SK-N-SH (cell line): ENCODE measurements around the gene SMAD2. TPM values are rescaled to one million over a fixed set of nuclear protein-coding genes. Genes with fewer than 3 reads are reported as not detected.

Source experiments
- CTCF ChIA-PET: fragments of 300-600, 350-600 bp; formaldehyde crosslinking; extraction: SDS; loops from one replicate; lab custom pipeline; 2021; lab: Yijun Ruan, JAX
- POLR2A ChIA-PET: fragments of 350-600 bp; sonication (Branson Sonifier 250); formaldehyde crosslinking; extraction: SDS; loops from one replicate; lab custom pipeline; 2020; ENCODE audit warnings: antibody characterized with exemption, inconsistent platforms; lab: Yijun Ruan, JAX
- DNase-seq: peaks from one replicate; pipeline ENCODE4 v3.0.0; 2012
- H2AFZ ChIP-seq: fragments of 200-600 bp; sonication (generic); 2 replicates; pipeline ENCODE4 v1.8.1; 2016; ENCODE audit warnings: antibody characterized with exemption, mild to moderate bottlenecking, low read depth
- H3F3A ChIP-seq: fragments of 200-600 bp; sonication (generic); replicated peaks from 2 replicates; pipeline ENCODE3; 2016; ENCODE audit warnings: antibody characterized with exemption, mild to moderate bottlenecking; ENCODE audit not compliant: insufficient read depth
- H3K27ac ChIP-seq, 2 experiments: fragments of 200-500 bp in 1 of 2; fragments of 200-600 bp in 1 of 2; sonication (Bioruptor generic) in 1 of 2; sonication (generic), shearing (Covaris generic) in 1 of 2; 2 replicates each; pipeline versions ENCODE4 v1.5.1 to v1.6.1; 2014 to 2016; ENCODE audit warnings: low read depth in 2 of 2, inconsistent platforms in 1 of 2, low read length in 1 of 2, mild to moderate bottlenecking in 1 of 2, mixed read lengths in 1 of 2
- H3K27me3 ChIP-seq: fragments of 200-600 bp; sonication (generic), shearing (Covaris generic); 2 replicates; pipeline ENCODE4 v1.6.1; 2016; ENCODE audit warnings: mixed run types; ENCODE audit not compliant: insufficient read depth
- H3K36me3 ChIP-seq, 2 experiments: fragments of 200-500 bp in 1 of 2; fragments of 200-600 bp in 1 of 2; sonication (Bioruptor generic) in 1 of 2; sonication (generic) in 1 of 2; replicated peaks in 1 of 2; 2 replicates each; pipeline versions ENCODE3 to v1.5.1; 2014 to 2016; ENCODE audit warnings: low read length in 1 of 2, mild to moderate bottlenecking in 1 of 2; ENCODE audit not compliant: insufficient read depth in 2 of 2, control insufficient read depth in 1 of 2
- H3K4me1 ChIP-seq, 2 experiments: fragments of 200-500 bp in 1 of 2; fragments of 200-600 bp in 1 of 2; sonication (Bioruptor generic) in 1 of 2; sonication (generic), shearing (Covaris generic) in 1 of 2; 2 replicates each; pipeline versions ENCODE4 v1.5.1 to v1.6.1; 2014 to 2016; ENCODE audit warnings: low read depth in 1 of 2, low read length in 1 of 2, mixed run types in 1 of 2; ENCODE audit not compliant: insufficient read depth in 2 of 2, control insufficient read depth in 1 of 2
- H3K4me2 ChIP-seq: fragments of 200-600 bp; sonication (generic), shearing (Covaris generic); 2 replicates; pipeline ENCODE4 v1.6.1; 2017; ENCODE audit warnings: mixed run types
- H3K4me3 ChIP-seq, 2 experiments: fragments of 200-500 bp in 1 of 2; fragments of 200-600 bp in 1 of 2; sonication (Bioruptor generic) in 1 of 2; sonication (generic), shearing (Covaris generic) in 1 of 2; 2 replicates each; pipeline versions ENCODE4 v1.5.1 to v1.8.1; 2014 to 2016; ENCODE audit warnings: low read depth in 2 of 2, inconsistent platforms in 1 of 2, low read length in 1 of 2, mild to moderate bottlenecking in 1 of 2, mixed read lengths in 1 of 2, moderate library complexity in 1 of 2
- H3K79me2 ChIP-seq: fragments of 200-600 bp; sonication (generic); 2 replicates; pipeline ENCODE4 v1.8.1; 2017; ENCODE audit warnings: mild to moderate bottlenecking; ENCODE audit not compliant: insufficient read depth
- H3K9ac ChIP-seq: fragments of 200-600 bp; sonication (generic); 2 replicates; pipeline ENCODE4 v1.6.1; 2017; ENCODE audit warnings: mixed run types
- H3K9me2 ChIP-seq: fragments of 200-600 bp; sonication (generic); 2 replicates; pipeline ENCODE4 v1.6.1; 2017; ENCODE audit warnings: mixed run types
- H3K9me3 ChIP-seq: fragments of 200-600 bp; sonication (generic); 2 replicates; pipeline ENCODE4 v1.6.1; 2017; ENCODE audit warnings: mixed run types, mild to moderate bottlenecking, moderate library complexity
- H4K20me1 ChIP-seq: fragments of 200-600 bp; sonication (generic); 2 replicates; pipeline ENCODE4 v1.6.1; 2017; ENCODE audit warnings: mild to moderate bottlenecking, mixed run types; ENCODE audit not compliant: insufficient read depth
- CHD2 ChIP-seq: fragments of 150-350 bp; IDR thresholded peaks from 2 replicates; pipeline ENCODE4 v1.6.1; 2018; ENCODE audit warnings: low read length; ENCODE audit not compliant: partially characterized antibody
- ELF1 ChIP-seq: IDR thresholded peaks from 2 replicates; pipeline ENCODE4 v1.4.0; 2012
- FOSL2 ChIP-seq: IDR thresholded peaks from 2 replicates; pipeline ENCODE4 v1.4.0; 2012; ENCODE audit warnings: low read depth, mild to moderate bottlenecking, moderate library complexity, borderline replicate concordance
- FOXJ3 ChIP-seq: sonication (generic); formaldehyde crosslinking; IDR thresholded peaks from 2 replicates; pipeline ENCODE4 v1.5.1; 2020; ENCODE audit warnings: mild to moderate bottlenecking, missing genetic modification reagents
- GABPA ChIP-seq: IDR thresholded peaks from 2 replicates; pipeline ENCODE4 v1.4.0; 2012; ENCODE audit warnings: low read depth, mild to moderate bottlenecking
- GATA2 ChIP-seq: sonication (generic); formaldehyde crosslinking; IDR thresholded peaks from 2 replicates; pipeline ENCODE4 v1.5.0; 2020; ENCODE audit warnings: mild to moderate bottlenecking, missing genetic modification reagents
- RCOR1 ChIP-seq: fragments of 150-350 bp; IDR thresholded peaks from 2 replicates; pipeline ENCODE4 v1.6.1; 2017; ENCODE audit warnings: antibody characterized with exemption, low read length
- RXRA ChIP-seq: IDR thresholded peaks from 2 replicates; pipeline ENCODE4 v1.4.0; 2012; ENCODE audit warnings: low read depth, mild to moderate bottlenecking, borderline replicate concordance
- SMC3 ChIP-seq: IDR thresholded peaks from 2 replicates; pipeline ENCODE4 v1.6.1; 2012; ENCODE audit warnings: low read depth, low read length, improper control_type of control experiment
- TCF12 ChIP-seq: IDR thresholded peaks from 2 replicates; pipeline ENCODE4 v1.4.0; 2012
- YY1 ChIP-seq: IDR thresholded peaks from 2 replicates; pipeline ENCODE4 v1.4.0; 2012; ENCODE audit warnings: low read depth, mild to moderate bottlenecking
- WGBS: methylation state at CpG from one replicate; pipeline ENCODE4 v1.1.6; 2017; ENCODE audit warnings: low lambda C conversion rate; 5-methylcytosine and 5-hydroxymethylcytosine counted together
- polyA plus RNA-seq, 3 experiments: library from polyadenylated mRNA; depleted of rRNA; stranded (reverse); fragments of >200 nt; gene quantifications; 2 replicates each; pipeline ENCODE4 v1.2.3, GENCODE V29; 2012
- TF ChIP-seq, protein P1 (sequence below): fragments of 200-600 bp; sonication (generic); IDR thresholded peaks from 2 replicates; pipeline ENCODE4 v1.6.1; 2017; ENCODE audit warnings: antibody characterized with exemption, mild to moderate bottlenecking, moderate library complexity
- TF ChIP-seq, protein P2 (sequence below): fragments of 150-350 bp; IDR thresholded peaks from 2 replicates; pipeline ENCODE4 v1.6.1; 2017; ENCODE audit warnings: antibody characterized with exemption, low read length, low read depth, borderline replicate concordance
- TF ChIP-seq, protein P3 (sequence below): IDR thresholded peaks from 2 replicates; pipeline ENCODE4 v1.4.0; 2012; ENCODE audit warnings: low read depth
- TF ChIP-seq, protein P4 (sequence below): IDR thresholded peaks from 2 replicates; pipeline ENCODE4 v1.4.0; 2012; ENCODE audit warnings: low read depth, borderline replicate concordance
- TF ChIP-seq, protein P5 (sequence below): IDR thresholded peaks from 2 replicates; pipeline ENCODE4 v1.4.0; 2012; ENCODE audit warnings: low read depth, borderline replicate concordance
- TF ChIP-seq, protein P6 (sequence below): IDR thresholded peaks from 2 replicates; pipeline ENCODE4; 2012

Gene SMAD2
- polyA plus RNA-seq, 1 of the 3 experiments (the other 2 are of a cell fraction): 36.3 TPM

DNA sequence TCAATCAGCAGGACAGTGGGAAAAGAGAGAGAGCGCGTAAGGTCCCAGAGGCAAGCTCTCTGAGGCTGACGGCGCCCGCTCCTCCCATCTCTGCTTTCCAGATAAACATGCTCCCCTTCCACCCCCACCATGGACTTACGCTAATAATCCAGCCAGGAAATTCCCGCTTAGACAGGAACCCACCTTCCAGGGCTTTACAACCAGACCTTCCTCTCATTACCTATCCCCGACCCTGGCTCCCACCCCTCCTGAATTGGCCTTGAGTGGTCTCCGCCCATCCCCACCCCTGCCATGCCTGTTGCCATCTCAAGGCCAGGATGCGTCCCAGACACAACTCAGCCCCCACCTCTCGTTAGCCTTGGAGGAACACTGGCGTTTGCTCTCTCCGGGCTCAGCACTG, 131.1 kb downstream of the SMAD2 start:
- TF ChIP-seq FOXJ3 (CRISPR knock-in tag) (no peak), FOSL2 (no peak), GABPA (no peak), YY1 (no peak), GATA2 (CRISPR knock-in tag) (no peak), ELF1 (no peak), RXRA (no peak), RCOR1 (no peak), TCF12 (no peak), CHD2 (no peak), SMC3 (no peak)
- TF ChIP-seq, protein P1, sequence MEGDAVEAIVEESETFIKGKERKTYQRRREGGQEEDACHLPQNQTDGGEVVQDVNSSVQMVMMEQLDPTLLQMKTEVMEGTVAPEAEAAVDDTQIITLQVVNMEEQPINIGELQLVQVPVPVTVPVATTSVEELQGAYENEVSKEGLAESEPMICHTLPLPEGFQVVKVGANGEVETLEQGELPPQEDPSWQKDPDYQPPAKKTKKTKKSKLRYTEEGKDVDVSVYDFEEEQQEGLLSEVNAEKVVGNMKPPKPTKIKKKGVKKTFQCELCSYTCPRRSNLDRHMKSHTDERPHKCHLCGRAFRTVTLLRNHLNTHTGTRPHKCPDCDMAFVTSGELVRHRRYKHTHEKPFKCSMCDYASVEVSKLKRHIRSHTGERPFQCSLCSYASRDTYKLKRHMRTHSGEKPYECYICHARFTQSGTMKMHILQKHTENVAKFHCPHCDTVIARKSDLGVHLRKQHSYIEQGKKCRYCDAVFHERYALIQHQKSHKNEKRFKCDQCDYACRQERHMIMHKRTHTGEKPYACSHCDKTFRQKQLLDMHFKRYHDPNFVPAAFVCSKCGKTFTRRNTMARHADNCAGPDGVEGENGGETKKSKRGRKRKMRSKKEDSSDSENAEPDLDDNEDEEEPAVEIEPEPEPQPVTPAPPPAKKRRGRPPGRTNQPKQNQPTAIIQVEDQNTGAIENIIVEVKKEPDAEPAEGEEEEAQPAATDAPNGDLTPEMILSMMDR: no peak
- TF ChIP-seq, protein P2, sequence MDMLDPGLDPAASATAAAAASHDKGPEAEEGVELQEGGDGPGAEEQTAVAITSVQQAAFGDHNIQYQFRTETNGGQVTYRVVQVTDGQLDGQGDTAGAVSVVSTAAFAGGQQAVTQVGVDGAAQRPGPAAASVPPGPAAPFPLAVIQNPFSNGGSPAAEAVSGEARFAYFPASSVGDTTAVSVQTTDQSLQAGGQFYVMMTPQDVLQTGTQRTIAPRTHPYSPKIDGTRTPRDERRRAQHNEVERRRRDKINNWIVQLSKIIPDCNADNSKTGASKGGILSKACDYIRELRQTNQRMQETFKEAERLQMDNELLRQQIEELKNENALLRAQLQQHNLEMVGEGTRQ: no peak
- TF ChIP-seq, protein P3, sequence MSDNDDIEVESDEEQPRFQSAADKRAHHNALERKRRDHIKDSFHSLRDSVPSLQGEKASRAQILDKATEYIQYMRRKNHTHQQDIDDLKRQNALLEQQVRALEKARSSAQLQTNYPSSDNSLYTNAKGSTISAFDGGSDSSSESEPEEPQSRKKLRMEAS: no peak
- TF ChIP-seq, protein P4, sequence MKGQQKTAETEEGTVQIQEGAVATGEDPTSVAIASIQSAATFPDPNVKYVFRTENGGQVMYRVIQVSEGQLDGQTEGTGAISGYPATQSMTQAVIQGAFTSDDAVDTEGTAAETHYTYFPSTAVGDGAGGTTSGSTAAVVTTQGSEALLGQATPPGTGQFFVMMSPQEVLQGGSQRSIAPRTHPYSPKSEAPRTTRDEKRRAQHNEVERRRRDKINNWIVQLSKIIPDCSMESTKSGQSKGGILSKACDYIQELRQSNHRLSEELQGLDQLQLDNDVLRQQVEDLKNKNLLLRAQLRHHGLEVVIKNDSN: no peak
- TF ChIP-seq, protein P5, sequence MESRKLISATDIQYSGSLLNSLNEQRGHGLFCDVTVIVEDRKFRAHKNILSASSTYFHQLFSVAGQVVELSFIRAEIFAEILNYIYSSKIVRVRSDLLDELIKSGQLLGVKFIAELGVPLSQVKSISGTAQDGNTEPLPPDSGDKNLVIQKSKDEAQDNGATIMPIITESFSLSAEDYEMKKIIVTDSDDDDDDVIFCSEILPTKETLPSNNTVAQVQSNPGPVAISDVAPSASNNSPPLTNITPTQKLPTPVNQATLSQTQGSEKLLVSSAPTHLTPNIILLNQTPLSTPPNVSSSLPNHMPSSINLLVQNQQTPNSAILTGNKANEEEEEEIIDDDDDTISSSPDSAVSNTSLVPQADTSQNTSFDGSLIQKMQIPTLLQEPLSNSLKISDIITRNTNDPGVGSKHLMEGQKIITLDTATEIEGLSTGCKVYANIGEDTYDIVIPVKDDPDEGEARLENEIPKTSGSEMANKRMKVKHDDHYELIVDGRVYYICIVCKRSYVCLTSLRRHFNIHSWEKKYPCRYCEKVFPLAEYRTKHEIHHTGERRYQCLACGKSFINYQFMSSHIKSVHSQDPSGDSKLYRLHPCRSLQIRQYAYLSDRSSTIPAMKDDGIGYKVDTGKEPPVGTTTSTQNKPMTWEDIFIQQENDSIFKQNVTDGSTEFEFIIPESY: no peak
- TF ChIP-seq, protein P6, sequence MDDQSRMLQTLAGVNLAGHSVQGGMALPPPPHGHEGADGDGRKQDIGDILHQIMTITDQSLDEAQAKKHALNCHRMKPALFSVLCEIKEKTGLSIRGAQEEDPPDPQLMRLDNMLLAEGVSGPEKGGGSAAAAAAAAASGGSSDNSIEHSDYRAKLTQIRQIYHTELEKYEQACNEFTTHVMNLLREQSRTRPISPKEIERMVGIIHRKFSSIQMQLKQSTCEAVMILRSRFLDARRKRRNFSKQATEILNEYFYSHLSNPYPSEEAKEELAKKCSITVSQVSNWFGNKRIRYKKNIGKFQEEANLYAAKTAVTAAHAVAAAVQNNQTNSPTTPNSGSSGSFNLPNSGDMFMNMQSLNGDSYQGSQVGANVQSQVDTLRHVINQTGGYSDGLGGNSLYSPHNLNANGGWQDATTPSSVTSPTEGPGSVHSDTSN: no peak
- no peaks in the 10 kb centered on the region for H3K9me3 ChIP-seq
- H3K4me3 ChIP-seq: no peak overlapping the region
- H3K9ac ChIP-seq: no peak overlapping the region
- no peaks in the 10 kb centered on the region for H3F3A ChIP-seq
- no peak overlapping the region for H3K27ac ChIP-seq
- no peaks in the 10 kb centered on the region for H3K9me2 ChIP-seq
- no peaks in the 10 kb centered on the region; the same call in 1 of the 2 replicates for H3K27me3 ChIP-seq
- DNase-seq: no peak
- H3K36me3 ChIP-seq: no peaks in the 10 kb centered on the region
- no peak overlapping the region for H2AFZ ChIP-seq
- POLR2A ChIA-PET: no interaction called here
- H3K4me2 ChIP-seq: no peak overlapping the region
- CTCF ChIA-PET: interaction anchor here (0.9 to 1.5 kb wide), 2 partner anchors 22 to 45 kb away, joined by 3 read pairs; no protein-coding TSS in a partner anchor
- H3K4me1 ChIP-seq: peaks cover 0 to 42% of the 10 kb centered on the region in 2 experiments; a peak in 1 of 4 replicates
- H4K20me1 ChIP-seq: no peaks in the 10 kb centered on the region
- no peaks in the 10 kb centered on the region for H3K79me2 ChIP-seq
- 83% methylated on average over 13 of the region's 13 CpGs for WGBS
